Measurements from ENCODE around the gene SORD. TPM values are rescaled to one million over a fixed set of nuclear protein-coding genes. Genes with fewer than 3 reads are reported as not detected.
A peak's percentile ranks its signal among the peaks of the same experiment; 100 is the strongest.

SORD gene
- total RNA-seq, 2 experiments from 2014 or later = 7.1 to 7.5 TPM

DNA sequence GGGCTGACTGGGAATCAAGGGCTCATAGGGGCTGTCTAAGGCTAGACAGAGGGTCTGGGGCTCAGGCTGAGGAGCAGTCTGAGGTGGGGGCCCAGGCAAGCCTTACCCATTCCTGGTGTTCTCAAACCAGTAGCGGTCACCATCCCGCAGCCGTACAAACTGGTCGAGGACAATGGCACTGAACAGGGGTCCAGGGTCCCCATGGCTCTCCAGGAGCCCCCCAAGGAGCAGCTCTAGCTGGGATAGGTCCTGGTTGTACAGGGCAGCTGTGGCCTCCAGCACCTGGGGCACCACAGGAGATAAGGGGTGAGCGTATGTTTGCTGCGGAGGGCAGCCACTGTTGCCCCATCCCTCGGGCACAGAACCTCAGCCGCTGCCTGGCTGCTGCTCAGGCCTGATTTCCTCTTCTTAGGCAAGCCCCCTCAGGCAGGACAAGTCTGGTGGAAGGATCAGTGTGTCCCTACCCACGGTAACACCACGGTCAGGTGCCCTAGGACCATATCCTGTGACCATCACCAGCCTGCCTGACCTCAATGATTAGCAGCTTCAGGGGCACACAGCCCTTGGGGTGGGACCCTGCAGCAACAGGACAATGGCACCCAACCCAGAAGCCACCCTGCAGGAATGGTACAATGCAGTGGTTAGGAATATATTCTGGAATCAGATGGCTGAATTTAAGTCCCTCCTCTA is 85.1 kb downstream of the SORD start:
- peaks cover 9% of the 10 kb centered on the region for H3K4me1 Mint-ChIP-seq (ENCODE audit: low read depth)
- CTCF ChIA-PET = interaction anchor here (4.0 kb wide), 1 partner anchor 10 kb away, joined by 19 read pairs; no protein-coding TSS in a partner anchor
- POLR2A ChIA-PET = no interaction called here
- DNase-seq (no peak), ATAC-seq (no peak)
- peaks cover 38% of the 10 kb centered on the region for H3K27me3 Mint-ChIP-seq (ENCODE audit: low read depth)
- H3K4me3 Mint-ChIP-seq = no peak overlapping the region
- H3K36me3 Mint-ChIP-seq (ENCODE audit: low read depth) = no peaks in the 10 kb centered on the region
- no peaks in the 10 kb centered on the region for H3K9me3 Mint-ChIP-seq (ENCODE audit: insufficient read depth)
- no peak overlapping the region for H3K27ac Mint-ChIP-seq

DNA sequence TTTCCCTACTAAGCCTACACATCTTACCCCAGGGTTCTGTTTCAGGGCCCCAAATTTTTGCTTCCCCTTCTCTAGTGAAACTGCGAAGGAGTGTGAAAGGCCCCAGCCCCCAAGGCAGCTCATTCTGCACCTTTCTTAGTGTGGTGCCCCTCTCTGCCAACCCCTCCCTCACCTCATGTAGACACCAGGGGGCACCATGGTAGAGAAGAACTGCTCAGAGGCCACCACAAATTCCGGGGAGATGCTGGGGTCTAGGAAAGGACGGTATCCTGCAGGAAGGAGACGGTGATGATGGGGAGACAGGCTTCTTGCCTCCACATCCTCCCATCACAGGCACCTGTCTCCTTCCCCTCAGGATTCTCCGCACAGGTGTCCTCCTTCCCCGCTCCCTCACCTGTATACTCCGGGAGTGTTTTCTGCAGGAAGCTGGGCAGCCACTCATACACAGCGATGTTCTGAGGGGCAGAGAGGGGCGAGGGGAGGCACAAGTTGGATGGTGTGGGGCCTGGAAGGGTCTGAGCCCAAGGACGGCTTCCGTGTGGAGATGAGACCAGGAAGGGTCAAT is 87.3 kb downstream of the SORD start:
- Mint-ChIP-seq H3K4me3 (no peak overlapping the region), H3K9me3 (ENCODE audit: insufficient read depth) (no peaks in the 10 kb centered on the region), H3K27ac (no peak overlapping the region), H3K36me3 (ENCODE audit: low read depth) (no peaks in the 10 kb centered on the region), H3K27me3 (ENCODE audit: low read depth) (peaks cover 61% of the 10 kb centered on the region), H3K4me1 (ENCODE audit: low read depth) (peaks cover 19% of the 10 kb centered on the region)
- no peak for ATAC-seq
- DNase-seq = no peak
- ChIA-PET CTCF (interaction anchor here (1.0 to 1.3 kb wide), 2 partner anchors 8 to 11 kb away, joined by 3 to 9 read pairs; no protein-coding TSS in a partner anchor), POLR2A (no interaction called here)

DNA sequence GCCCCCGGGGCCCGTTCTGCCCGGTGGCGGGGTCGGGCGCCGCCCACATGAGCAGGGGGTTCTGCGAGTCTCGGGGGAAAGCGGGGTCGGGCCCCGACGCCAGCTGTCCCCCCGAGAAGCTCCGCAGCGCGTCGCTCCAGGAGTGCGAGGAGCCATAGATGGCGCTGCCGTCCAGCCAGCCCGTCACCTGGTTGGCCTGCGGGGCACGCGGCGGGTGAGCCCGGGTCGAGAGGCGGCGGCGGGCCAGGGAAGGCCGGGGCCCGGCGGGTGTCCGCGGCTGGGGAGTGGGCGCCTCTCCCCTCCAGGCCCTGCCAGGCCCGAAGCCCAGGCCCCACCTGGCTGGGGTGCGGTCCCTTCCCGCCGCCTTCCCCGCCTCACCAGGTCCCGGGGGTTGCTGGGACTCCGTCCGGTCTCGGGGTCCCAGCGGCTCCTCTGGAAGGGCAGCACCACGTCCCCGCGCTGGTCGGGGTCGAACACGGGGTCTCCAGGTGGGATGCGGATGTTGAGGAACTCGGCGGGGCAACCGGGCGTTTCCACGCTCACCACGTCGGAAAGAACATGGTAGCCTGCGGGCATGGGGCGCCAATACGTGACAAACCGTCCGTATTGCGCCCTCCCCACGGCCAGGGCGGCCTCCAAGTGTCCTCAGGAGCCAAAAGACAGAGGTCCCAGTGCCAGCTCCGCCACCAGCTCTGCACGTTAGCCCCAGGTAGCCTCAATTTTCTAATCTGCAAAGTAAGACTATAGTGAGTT is 88.6 kb downstream of the SORD start:
- POLR2A ChIA-PET = no interaction called here
- CTCF ChIA-PET = interaction anchor here (1.3 kb wide), 1 partner anchor 11 kb away, joined by 3 read pairs; no protein-coding TSS in a partner anchor
- ATAC-seq (no peak), DNase-seq (no peak)
- Mint-ChIP-seq H3K27me3 (ENCODE audit: low read depth) (peaks cover 69% of the 10 kb centered on the region), H3K36me3 (ENCODE audit: low read depth) (no peaks in the 10 kb centered on the region), H3K27ac (no peak overlapping the region), H3K4me3 (no peak overlapping the region), H3K4me1 (ENCODE audit: low read depth) (peaks cover 22% of the 10 kb centered on the region), H3K9me3 (ENCODE audit: insufficient read depth) (no peaks in the 10 kb centered on the region)

DNA sequence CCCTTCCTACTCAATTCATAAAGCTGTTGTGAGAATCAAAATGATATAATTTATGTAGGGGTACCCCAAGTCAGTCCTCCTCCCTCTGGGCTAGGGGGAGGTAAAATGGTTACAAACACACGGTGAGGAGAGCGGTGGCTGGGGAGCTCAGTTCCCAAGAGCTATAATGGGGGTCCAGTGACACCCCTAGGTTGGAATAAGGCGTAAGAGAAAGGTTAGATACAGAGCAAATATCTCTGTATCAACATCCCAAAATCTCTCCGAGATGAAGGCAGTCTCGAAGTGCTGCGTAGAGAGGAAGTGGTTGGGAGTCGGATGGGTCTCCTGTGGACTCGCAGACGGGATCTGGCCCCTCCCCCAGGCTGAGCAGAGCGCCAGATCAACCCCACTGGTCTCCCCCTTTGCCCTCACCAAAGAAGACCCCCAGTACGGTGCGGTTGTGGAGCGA is 89.2 kb downstream of the SORD start:
- Mint-ChIP-seq H3K4me1 (ENCODE audit: low read depth) (peaks cover 23% of the 10 kb centered on the region), H3K27ac (peak overlapping the region; percentile 24), H3K27me3 (ENCODE audit: low read depth) (peaks cover 73% of the 10 kb centered on the region), H3K9me3 (ENCODE audit: insufficient read depth) (no peaks in the 10 kb centered on the region), H3K36me3 (ENCODE audit: low read depth) (no peaks in the 10 kb centered on the region), H3K4me3 (peak overlapping the region; percentile 2)
- ChIA-PET CTCF (interaction anchor here (1.3 kb wide), 1 partner anchor 11 kb away, joined by 3 read pairs; no protein-coding TSS in a partner anchor), POLR2A (no interaction called here)
- ATAC-seq (no peak), DNase-seq (no peak)

DNA sequence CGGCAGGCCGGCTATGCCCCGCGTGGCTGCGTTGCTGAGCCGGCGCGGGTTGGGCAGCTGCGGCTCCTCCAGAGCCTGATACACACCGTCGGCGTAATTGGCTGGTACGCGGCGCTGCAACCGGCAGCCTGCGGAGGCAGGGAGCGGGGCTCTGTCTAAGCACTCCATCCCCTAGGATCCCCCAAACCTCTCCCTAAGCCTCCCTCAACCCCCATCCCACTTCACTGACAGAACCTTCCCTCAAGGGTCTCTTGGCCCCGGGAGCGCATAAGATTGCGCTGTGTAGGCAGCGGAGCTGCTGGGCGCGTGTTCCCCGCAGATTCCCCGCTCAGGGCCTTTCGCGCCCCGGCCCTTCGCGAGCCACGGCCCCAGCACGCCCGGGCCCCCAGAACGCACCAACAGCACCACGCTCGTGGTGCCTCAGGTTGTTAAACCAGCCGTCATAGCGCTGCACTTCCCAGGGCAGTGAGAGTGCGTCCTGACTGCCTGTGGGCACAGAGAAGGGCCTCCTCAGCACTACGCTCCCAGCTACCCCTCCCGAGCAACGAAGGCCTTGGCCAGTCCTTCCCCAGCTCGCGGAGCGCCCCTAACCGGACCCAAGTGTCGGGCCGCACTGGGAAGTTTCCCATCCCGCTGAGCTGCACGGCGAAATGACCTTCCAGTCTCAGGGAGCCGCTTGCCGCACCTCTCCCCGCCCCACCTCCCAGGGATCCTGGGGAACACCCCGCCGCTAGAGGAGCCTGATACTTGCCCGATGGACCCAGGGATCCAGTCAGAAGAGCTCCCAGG is 89.8 kb downstream of the SORD start:
- POLR2A ChIA-PET = no interaction called here

DNA sequence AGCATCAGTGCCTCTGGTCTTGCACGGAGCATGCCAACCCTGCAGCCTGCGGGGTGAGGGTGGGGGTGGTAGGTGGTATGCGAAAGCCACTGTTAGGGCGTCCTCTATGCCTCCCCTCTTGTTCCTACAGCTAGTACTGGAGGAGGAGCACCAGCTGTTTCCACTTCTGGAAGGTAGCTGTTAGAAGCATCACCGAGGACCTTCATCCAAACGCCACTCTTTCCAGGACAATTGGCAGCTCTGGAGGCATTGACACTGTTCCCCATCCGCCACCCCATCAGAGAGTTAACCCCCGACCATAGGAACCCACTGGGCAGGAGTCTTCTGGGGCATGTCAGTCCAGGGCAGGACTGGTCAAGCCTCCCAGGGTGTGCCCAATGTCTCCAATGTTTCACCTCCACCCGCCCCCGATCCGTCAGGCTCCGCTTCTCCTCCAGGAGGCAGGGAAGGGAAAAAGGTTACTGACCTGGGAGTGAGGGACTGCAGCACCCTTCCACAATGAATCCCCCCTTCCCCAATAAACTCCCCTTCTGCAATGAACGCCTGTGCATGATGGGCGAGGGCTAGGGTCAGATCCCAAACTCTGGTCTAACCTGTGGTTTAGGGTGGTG is 90.5 kb downstream of the SORD start:
- peaks cover 84% of the 10 kb centered on the region for H3K27me3 Mint-ChIP-seq (ENCODE audit: low read depth)
- ChIA-PET POLR2A (no interaction called here), CTCF (no interaction called here)
- peaks cover 32% of the 10 kb centered on the region for H3K4me1 Mint-ChIP-seq (ENCODE audit: low read depth)
- H3K36me3 Mint-ChIP-seq (ENCODE audit: low read depth) = no peaks in the 10 kb centered on the region
- ATAC-seq = no peak
- no peak for DNase-seq
- no peaks in the 10 kb centered on the region for H3K9me3 Mint-ChIP-seq (ENCODE audit: insufficient read depth)
- no peak overlapping the region for H3K27ac Mint-ChIP-seq
- H3K4me3 Mint-ChIP-seq = no peak overlapping the region

More for the DNA sequence above, 89.8 kb downstream of the SORD start:
- Mint-ChIP-seq H3K4me3 (no peak overlapping the region), H3K27ac (no peak overlapping the region), H3K9me3 (ENCODE audit: insufficient read depth) (no peaks in the 10 kb centered on the region), H3K27me3 (ENCODE audit: low read depth) (peaks cover 78% of the 10 kb centered on the region), H3K36me3 (ENCODE audit: low read depth) (no peaks in the 10 kb centered on the region), H3K4me1 (ENCODE audit: low read depth) (peaks cover 29% of the 10 kb centered on the region)
- ATAC-seq (no peak), DNase-seq (no peak)
- CTCF ChIA-PET = interaction anchor here (1.3 kb wide), 1 partner anchor 12 kb away, joined by 3 read pairs; no protein-coding TSS in a partner anchor

DNA sequence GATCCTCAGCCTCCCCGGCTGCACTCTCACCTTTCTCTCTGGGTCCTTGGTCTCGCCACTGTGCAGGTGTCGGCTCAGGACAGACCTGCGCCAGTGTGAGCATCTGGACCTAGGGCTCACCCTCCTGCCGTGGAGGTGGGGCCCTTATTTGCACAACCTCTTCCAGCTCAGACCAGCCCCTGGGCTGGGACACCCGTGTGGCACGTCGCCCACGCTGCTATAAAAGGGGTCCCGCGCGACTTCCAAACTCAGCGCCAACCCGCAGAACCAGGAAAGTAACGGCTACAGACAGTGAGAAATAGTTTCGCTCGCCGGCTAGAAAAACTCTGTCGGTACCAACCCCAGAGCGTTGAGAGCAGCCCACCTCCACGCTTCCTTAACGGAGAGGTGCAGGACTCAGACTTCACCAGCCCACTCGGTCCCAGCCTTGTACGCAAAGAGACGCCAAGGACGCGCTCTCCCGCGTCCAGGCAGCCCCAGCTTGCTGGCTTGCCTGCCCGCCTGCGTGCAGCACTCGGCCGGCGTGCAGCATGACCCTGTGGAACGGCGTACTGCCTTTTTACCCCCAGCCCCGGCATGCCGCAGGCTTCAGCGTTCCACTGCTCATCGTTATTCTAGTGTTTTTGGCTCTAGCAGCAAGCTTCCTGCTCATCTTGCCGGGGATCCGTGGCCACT is 91.2 kb downstream of the SORD start, which contains the start of the genes DUOX2 and DUOXA2:
DUOX2 (minus strand) TSS at position 97 of the 675 bp plus-strand sequence. CDS start 761 bp downstream, outside the sequence.
DUOXA2 (plus strand) TSS at position 251 of the 675 bp plus-strand sequence; CDS start at position 531, 280 bp downstream.
- POLR2A ChIA-PET = no interaction called here
- no peak for DNase-seq
- no peak within 1 kb of the TSS for H3K4me3 Mint-ChIP-seq
- no peaks in the 10 kb centered on the region for H3K9me3 Mint-ChIP-seq (ENCODE audit: insufficient read depth)
- CTCF ChIA-PET = interaction anchor here (1.4 kb wide), 1 partner anchor 13 kb away, joined by 3 read pairs; no protein-coding TSS in a partner anchor
- H3K27ac Mint-ChIP-seq = no peak within 1 kb of the TSS
- peaks cover 80% of the 10 kb centered on the region for H3K27me3 Mint-ChIP-seq (ENCODE audit: low read depth)
- H3K36me3 Mint-ChIP-seq (ENCODE audit: low read depth) = no peaks in the 10 kb centered on the region
- ATAC-seq = no peak
- H3K4me1 Mint-ChIP-seq (ENCODE audit: low read depth) = peaks cover 32% of the 10 kb centered on the region

DNA sequence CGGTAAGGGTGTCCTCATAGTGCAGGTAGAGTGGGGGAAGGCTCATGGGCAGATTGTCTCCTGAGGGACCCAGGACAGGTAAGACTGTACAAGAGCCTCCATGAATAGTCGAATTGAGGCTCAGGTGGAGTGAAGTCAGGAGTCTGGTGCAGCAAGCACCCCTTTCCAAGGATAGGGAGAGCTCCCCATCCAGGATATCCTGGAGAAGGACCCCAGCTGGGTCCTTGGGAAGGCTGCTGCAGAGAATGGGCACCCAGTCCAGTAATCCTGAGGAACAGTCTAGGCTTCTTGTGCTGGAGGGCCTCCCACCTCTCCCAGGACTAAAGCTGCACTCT is 91.7 kb downstream of the SORD start:
- no peak overlapping the region for H3K27ac Mint-ChIP-seq
- ChIA-PET CTCF (interaction anchor here (1.4 kb wide), 1 partner anchor 12 kb away, joined by 3 read pairs; no protein-coding TSS in a partner anchor), POLR2A (no interaction called here)
- ATAC-seq (no peak), DNase-seq (no peak)
- H3K9me3 Mint-ChIP-seq (ENCODE audit: insufficient read depth) = no peaks in the 10 kb centered on the region
- H3K4me3 Mint-ChIP-seq = no peak overlapping the region
- no peaks in the 10 kb centered on the region for H3K36me3 Mint-ChIP-seq (ENCODE audit: low read depth)
- peaks cover 32% of the 10 kb centered on the region for H3K4me1 Mint-ChIP-seq (ENCODE audit: low read depth)
- H3K27me3 Mint-ChIP-seq (ENCODE audit: low read depth) = peaks cover 80% of the 10 kb centered on the region

DNA sequence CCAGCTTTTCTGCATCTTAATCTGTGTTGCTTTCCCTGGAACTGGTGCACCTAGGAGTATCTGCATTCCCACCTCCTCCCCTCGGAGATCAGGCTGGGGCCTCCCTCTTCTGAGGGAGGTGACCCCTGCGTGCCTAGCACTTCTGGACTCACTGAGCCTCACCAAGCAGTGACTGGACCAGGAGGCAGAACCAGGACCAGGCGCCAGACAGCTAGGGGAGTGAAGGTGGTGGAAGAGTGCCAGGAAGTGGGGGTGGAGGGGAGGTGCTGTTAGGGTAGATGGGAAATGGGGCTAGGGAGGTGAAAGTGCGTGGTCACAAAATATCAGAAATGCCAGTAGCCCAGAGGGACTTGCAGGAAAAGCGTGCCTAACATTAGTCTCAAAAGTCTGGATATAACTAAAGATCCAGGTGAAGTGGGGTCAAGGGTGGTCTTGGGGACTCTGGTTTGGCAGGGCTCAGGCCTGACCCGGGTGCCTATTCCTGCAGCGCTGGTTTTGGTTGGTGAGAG is 92.4 kb downstream of the SORD start:
- ChIA-PET CTCF (interaction anchor here (1.4 kb wide), 1 partner anchor 12 kb away, joined by 3 read pairs; no protein-coding TSS in a partner anchor), POLR2A (no interaction called here)
- H3K4me3 Mint-ChIP-seq = no peak overlapping the region
- H3K27me3 Mint-ChIP-seq (ENCODE audit: low read depth) = peaks cover 74% of the 10 kb centered on the region
- H3K9me3 Mint-ChIP-seq (ENCODE audit: insufficient read depth) = no peaks in the 10 kb centered on the region
- peaks cover 32% of the 10 kb centered on the region for H3K4me1 Mint-ChIP-seq (ENCODE audit: low read depth)
- ATAC-seq (no peak), DNase-seq (no peak)
- no peaks in the 10 kb centered on the region for H3K36me3 Mint-ChIP-seq (ENCODE audit: low read depth)
- H3K27ac Mint-ChIP-seq = no peak overlapping the region

DNA sequence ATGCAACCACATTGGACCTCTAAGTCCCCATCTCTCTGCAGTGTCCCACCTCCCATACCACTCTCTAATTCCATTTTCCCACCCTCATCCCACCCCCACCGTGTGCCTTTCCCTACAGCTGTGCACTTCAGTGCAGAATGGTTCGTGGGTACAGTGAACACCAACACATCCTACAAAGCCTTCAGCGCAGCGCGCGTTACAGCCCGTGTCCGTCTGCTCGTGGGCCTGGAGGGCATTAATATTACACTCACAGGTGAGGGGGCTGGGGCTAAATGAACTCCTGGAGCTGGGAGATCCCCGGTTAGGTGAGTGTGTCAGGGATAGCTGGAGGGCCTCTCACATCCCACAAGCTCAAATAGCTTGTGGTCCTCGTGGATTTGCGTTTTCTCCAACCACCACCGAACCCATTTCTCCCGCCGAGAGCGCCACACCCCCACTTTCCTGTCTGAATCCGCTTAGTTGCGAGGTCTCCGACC is 93.0 kb downstream of the SORD start:
- ChIA-PET CTCF (no interaction called here), POLR2A (no interaction called here)
- Mint-ChIP-seq H3K27ac (no peak overlapping the region), H3K4me3 (no peak overlapping the region), H3K27me3 (ENCODE audit: low read depth) (peaks cover 72% of the 10 kb centered on the region), H3K4me1 (ENCODE audit: low read depth) (peaks cover 32% of the 10 kb centered on the region), H3K36me3 (ENCODE audit: low read depth) (no peaks in the 10 kb centered on the region), H3K9me3 (ENCODE audit: insufficient read depth) (no peaks in the 10 kb centered on the region)
- ATAC-seq (no peak), DNase-seq (no peak)
